HG03460 (cell line): ENCODE measurements around the gene NUP214.
"Not testable (repeated sequence)": the region's sequence is repeated elsewhere in the genome, so short reads cannot be mapped to it uniquely, and the experiment has no call there.

Experiments used
- ATAC-seq: cut with Tn5 transposase; IDR thresholded peaks from one replicate; pipeline ENCODE4 v1.9.1; 2021; ENCODE audit not compliant: unreplicated experiment

The NUP214 gene

DNA sequence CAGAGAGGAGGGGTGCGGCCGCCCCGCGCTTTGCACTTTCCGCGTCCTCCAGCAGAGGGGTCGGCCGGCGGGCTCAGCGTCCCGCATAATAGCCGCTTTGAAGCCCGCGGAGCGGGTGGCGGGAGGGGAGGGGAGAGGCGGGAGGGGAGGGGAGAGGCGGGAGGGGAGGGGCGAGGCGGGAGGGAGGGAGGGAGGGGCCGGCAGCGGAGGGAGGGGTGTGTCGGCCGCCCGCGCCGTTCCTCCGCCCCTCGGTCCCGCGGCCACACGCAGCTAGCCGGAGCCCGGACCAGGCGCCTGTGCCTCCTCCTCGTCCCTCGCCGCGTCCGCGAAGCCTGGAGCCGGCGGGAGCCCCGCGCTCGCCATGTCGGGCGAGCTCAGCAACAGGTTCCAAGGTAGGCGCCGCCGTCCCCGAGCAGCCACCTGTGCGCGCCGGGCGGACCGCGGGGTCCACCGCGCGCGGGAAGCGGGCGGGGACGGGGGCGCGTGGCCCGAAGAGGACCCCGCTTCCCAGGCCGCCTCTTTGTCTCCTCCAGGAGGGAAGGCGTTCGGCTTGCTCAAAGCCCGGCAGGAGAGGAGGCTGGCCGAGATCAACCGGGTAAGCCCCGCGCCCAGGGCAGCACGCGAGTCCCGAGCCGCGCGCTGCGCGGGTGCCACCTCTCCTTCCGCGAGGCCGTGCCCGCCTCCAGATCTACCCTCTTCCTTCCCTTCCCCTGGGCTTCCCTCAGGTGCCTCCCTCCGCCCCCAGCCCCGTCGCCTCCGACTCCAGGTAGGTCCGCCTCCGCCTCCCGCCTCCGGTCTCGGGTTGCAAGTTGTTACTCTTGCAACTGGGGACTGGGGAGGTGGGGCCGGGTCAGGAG, 28.9 kb upstream of the NUP214 start, which contains the start of gene AIF1L:
Gene AIF1L, plus strand, starts transcription at position 263 of the 857 bp plus-strand sequence. Its CDS starts 99 bp downstream, at position 362.
- no peak for ATAC-seq

DNA sequence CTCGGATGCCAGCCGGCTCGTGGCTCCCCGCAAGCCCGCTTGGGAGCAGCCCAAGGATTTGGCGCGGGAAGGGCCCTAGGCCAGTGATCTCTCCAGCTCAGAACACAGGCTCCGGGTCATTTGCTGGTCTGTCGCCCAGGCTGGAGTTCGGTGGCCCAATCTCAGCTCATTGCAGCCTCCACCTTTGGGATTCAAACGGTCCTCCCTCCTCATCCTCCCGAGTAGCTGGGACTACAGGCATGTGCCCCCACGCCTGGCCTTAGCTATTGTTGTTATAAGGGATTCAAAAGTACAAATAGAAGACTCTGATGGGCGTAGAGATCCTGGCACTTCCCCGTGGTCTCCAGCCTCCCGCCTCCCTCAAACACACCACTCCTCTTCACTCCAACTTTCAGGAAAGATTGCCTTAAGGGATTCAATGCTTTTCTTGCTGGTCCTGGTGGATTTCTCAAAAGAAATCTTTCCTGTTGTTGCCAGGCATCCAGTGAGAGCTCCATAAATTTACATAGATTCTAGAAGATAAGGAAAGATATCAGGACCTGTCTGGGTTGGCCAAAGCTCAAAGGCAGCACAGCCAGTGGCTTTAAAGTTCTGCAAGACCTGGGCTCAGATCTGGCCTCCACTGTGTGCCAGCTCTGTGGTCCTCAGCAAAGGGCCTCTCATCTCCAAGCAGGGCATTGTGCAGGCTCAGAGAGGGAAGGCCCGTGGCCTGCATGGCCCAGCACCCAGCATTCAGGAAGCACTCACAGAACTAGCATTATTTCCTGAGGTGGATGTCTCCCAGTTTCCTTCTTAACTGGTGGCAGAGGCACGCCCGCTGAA, 28.0 kb upstream of the NUP214 start:
- ATAC-seq = no peak

GRCh38 chr9:131097948-131098278, 27.5 kb upstream of the NUP214 start:
- no peak for ATAC-seq

GRCh38 chr9:131098391-131099101, 26.8 kb upstream of the NUP214 start:
- no peak for ATAC-seq

DNA sequence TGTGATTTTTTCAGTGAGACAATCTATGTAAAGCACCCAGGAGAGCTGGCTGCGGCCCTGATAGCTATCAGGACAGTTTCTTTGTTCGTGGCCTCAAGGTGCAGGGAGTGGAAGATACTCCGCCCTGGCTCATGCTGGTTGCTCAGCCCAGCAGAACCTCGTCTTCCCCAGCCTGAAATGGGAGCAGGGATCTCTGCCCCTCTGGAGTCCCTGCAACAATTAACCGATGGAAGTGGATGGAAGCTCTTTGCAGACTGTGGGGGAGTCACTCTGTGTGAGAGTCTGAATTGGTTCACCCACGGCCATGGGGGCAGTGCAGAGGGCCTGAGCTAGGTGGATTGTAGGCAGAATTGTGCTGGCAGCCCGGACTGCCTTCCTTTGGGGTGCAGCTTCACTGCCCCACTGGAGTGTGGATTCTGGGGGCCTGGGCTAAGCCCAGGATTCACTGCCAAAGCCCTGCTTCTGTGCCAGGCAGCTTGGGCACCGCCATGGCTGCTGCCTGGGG, 26.2 kb upstream of the NUP214 start:
- ATAC-seq = no peak

DNA sequence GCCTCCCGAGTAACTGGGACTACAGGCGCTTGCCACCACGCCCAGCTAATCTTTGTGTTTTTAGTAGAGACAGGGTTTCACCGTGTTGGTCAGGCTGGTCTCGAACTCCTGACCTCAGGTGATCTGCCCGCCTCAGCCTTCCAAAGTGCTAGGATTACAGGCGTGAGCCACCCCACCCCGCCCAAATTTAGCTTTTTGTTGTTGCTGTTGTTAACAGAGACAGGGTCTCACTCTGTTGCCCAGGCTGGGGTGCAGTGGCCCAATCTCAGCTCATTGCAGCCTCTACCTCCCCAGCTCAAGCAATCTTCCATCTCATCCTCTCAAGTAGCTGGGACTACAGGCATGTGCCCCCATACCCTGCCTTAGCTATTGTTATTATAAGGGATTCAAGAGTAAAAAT, 25.5 kb upstream of the NUP214 start:
- ATAC-seq = not testable (repeated sequence)

- ATAC-seq = no peak
These were observed 24.9 kb upstream of the NUP214 start for GRCh38 chr9:131100445-131100844.

DNA sequence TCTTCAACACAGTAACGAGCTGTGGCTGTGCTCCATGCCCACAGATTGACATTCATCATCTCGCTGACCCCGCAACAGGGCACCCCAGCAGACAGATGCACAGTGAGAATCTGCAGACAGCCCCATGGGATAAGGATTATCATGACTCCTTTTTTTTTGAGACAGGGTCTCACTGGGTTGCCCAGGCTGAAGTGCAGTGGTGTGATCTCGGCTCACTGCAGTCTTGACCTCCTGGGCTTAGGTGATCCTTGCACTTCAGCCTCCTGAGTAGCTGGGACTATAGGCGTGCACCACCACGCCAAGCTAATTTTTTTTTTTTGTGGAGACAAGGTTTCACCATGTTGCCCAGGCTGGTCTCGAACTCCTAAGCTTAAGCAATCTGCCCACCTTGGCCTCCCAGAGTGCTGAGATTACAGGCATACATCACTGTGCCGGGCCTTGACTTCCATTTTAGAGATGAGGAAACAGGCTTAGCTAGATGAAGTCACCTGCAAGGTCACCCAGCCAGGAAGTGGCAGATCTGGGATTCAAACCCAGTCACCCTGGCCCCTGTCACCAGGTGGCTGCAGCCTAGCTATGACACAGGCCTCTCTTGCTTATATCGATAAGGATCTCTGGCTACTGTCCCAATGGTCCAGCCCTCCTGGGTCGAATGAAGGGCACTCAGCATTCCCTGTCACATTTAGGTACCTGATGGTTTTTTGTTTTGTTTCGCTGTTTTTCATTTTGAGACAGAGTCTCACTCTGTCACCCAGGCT, 24.0 kb upstream of the NUP214 start:
- ATAC-seq = no peak

GRCh38 chr9:131103024-131103423, 22.4 kb upstream of the NUP214 start:
- no peak for ATAC-seq

DNA sequence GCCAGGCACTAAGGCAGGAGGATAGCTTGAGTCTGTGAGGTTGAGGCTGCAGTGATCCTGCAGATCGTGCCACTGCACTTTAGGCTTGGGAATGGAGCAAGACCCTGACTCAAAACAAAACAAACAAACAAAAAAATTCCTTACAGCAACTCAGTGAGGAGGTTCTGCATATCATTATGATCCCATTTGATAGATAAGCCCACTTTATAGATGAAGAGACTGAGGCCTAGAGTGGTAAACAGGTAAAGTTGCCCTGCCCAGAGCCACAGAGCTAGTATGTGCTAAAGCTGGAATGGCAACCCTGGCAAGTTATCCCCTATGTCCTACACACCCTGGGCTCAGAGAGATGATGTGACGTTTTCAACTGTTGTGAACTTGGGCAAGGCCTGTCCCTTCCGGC, 21.9 kb upstream of the NUP214 start:
- ATAC-seq = no peak

DNA sequence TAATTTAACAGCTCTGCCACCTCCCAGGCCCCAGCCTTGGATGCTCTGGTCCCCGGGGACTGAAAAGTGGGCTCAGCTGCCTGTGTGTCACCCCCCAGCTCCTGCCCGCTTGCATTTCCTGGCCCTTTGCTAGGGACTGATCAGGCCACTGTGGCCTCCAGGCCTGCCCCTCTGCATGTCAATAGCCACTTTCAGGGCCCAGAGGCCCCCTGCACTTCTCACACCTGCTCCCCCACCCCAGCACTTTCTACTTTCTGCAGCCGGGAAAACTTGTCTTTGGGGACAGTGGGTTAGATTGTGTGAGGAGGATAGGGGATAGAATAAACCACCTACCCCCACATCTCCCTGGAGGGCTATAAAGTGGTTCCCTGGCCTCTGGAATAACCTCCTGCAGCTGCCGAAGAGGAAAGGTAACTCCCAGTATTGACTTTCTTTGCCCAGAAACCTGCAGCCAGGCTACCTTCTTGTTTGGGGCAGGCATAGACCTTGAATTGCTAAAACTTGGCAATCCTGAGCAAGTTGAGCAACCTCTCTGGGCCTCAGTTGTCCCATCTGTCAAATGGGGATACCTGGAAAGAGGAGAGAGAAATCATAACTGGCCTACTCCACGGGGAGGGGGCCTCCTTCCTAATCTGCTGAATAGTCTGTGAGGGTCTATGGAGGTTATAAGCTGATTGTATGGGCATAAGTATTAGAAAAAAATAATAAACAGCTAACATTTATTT, 21.2 kb upstream of the NUP214 start:
- ATAC-seq = no peak

GRCh38 chr9:131105952-131106351, 19.4 kb upstream of the NUP214 start:
- no peak for ATAC-seq

GRCh38 chr9:131107760-131108159, 17.6 kb upstream of the NUP214 start:
- ATAC-seq = no peak

DNA sequence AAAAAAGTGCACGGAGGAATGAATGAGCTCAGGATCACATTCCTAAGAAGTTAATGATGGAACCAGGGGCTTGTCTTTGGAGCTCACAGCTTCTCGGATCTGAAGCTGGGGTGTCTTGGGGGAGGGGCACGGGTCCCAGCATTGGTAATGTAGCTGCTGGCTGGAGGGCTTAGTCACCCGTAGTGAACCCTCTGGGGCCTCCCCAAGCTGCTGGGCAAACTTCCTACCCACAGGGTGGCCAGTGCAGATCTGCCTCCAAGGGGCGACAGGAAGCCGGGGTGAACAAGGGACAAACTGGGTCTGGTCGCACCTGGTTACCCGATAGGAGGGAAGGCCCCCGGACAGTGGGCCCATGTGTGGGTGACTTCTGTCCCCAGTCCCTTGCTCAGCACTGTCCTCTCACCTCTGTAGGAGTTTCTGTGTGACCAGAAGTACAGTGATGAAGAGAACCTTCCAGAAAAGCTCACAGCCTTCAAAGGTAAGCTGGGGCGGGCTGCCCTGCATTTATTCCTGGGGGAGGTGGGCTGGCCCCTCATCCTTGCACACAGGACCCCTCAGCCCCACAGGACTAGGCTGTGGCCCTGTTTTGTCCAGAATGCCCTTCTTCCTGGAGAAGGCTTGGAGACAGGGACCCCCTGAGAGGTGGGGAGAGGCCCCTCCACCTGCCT, 14.1 kb upstream of the NUP214 start:
- no peak for ATAC-seq

GRCh38 chr9:131111854-131112311, 13.5 kb upstream of the NUP214 start:
- ATAC-seq = no peak

GRCh38 chr9:131112374-131113154, 12.8 kb upstream of the NUP214 start:
- ATAC-seq = no peak

DNA sequence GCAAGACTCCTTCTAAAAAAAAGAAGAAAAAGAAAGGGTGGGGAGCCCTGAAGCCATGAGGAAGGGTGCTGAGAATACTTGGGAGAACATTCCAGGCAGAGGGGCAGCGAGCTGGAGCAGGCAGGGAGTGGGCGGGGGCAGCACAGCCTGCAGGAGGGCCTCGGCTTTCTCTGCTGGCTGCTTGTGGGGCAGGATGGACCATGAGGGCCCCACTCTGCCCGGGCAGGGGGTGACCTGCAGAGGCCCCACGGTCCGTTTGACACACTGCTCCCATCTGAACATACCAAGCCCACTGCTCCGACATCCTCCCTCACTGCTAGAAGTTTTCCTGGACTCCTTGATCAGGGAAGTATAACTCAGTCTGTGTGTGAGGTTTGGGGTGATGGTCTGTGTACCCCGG, 11.7 kb upstream of the NUP214 start:
- ATAC-seq = no peak

GRCh38 chr9:131114084-131114535, 11.3 kb upstream of the NUP214 start:
- ATAC-seq = no peak
